Smooth muscle cell (in vitro differentiated cells): ENCODE data around the gene KSR1. TPM values are rescaled to one million over a fixed set of nuclear protein-coding genes. Genes with fewer than 3 reads are reported as not detected.
"Not testable (repeated sequence)": the region's sequence is repeated elsewhere in the genome, so short reads cannot be mapped to it uniquely, and the experiment has no call there.

Experiments
- DNase-seq: peaks from one replicate; lab custom pipeline; 2025; ENCODE audit not compliant: unreplicated experiment; lab: John Stamatoyannopoulos, UW
- H2AFZ ChIP-seq: fragments of 200-600 bp; sonication (generic); 2 replicates; pipeline ENCODE4 v1.6.0; 2016; ENCODE audit warnings: antibody characterized with exemption, low read depth, mild to moderate bottlenecking
- H3F3A ChIP-seq: fragments of 200-600 bp; sonication (generic); 2 replicates; pipeline ENCODE4 v1.6.0; 2017; ENCODE audit warnings: antibody characterized with exemption, low read depth
- H3K27ac ChIP-seq: fragments of 200-600 bp; sonication (generic); 2 replicates; pipeline ENCODE4 v1.5.1; 2016; ENCODE audit warnings: low read depth, mild to moderate bottlenecking
- H3K27me3 ChIP-seq: fragments of 200-600 bp; sonication (generic); 2 replicates; pipeline ENCODE4 v1.6.1; 2016; ENCODE audit warnings: low read depth, mild to moderate bottlenecking
- H3K36me3 ChIP-seq: fragments of 200-600 bp; sonication (generic); 2 replicates; pipeline ENCODE4 v1.5.1; 2016; ENCODE audit warnings: low read depth
- H3K4me1 ChIP-seq: fragments of 200-600 bp; sonication (generic); 2 replicates; pipeline ENCODE4 v1.5.1; 2016; ENCODE audit warnings: low read depth
- H3K4me2 ChIP-seq: fragments of 200-600 bp; sonication (generic); 2 replicates; pipeline ENCODE4 v1.6.0; 2016; ENCODE audit warnings: mild to moderate bottlenecking
- H3K4me3 ChIP-seq: fragments of 200-600 bp; sonication (generic); 2 replicates; pipeline ENCODE4 v1.5.1; 2016; ENCODE audit warnings: mild to moderate bottlenecking
- H3K79me2 ChIP-seq: fragments of 200-600 bp; sonication (generic); 2 replicates; pipeline ENCODE4 v1.6.0; 2016; ENCODE audit warnings: low read depth, mild to moderate bottlenecking
- H3K9ac ChIP-seq: fragments of 200-600 bp; sonication (generic); 2 replicates; pipeline ENCODE4 v1.6.0; 2016; ENCODE audit warnings: low read depth
- H3K9me3 ChIP-seq: fragments of 200-600 bp; sonication (generic); replicated peaks from 2 replicates; pipeline ENCODE4 v1.5.1; 2016; ENCODE audit warnings: low read depth
- H4K20me1 ChIP-seq: fragments of 200-600 bp; sonication (generic); 2 replicates; pipeline ENCODE4 v1.6.0; 2016; ENCODE audit warnings: low read depth
- CTCF ChIP-seq: fragments of 200-600 bp; sonication (generic); IDR thresholded peaks from 2 replicates; pipeline ENCODE4 v1.5.1; 2017; ENCODE audit warnings: borderline replicate concordance, mild to moderate bottlenecking, antibody characterized with exemption; ENCODE audit not compliant: insufficient read depth, poor library complexity, severe bottlenecking
- WGBS: methylation state at CpG from one replicate; pipeline ENCODE4 v1.1.7; 2016; ENCODE audit warnings: low lambda C conversion rate; 5-methylcytosine and 5-hydroxymethylcytosine counted together
- polyA plus RNA-seq: library from polyadenylated mRNA; unstranded; fragments of >200 nt; fragmentation: Nextera tagmentation; extraction: Ambion mirVana; gene quantifications from 2 replicates; pipeline ENCODE4 v1.2.1, GENCODE V29; 2016
- total RNA-seq: library from RNA; depleted of rRNA; stranded (reverse); fragments of >200 nt; gene quantifications from 2 replicates; pipeline ENCODE4 v1.2.3, GENCODE V29; 2014

KSR1 gene
- total and polyA plus RNA-seq, 2 experiments from 2014 or later, result 40.4 to 65.1 TPM

DNA sequence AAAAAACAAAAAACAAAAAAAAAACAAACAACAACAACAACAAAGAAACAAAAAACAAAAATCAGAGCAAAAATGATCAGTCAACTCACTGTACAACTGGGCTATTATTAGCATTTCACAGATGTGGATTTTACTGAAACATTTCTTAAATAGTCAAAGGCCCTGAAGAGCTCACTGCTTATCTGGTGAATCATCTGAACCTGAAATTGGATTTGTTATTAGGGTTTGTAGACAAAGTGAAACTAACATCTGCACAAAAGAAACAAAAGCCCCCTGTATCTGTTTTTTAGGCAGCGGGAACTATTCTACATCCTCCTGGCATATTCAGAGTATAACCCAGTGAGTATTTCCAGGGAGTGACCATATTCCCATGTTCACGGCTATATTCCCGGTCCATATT, 32.6 kb upstream of the KSR1 start:
- TF ChIP-seq CTCF, result no peak
- Histone ChIP-seq H3K9ac (no peak overlapping the region), H3F3A (no peaks in the 10 kb centered on the region), H3K4me2 (no peak overlapping the region), H2AFZ (no peak overlapping the region), H3K4me1 (no peaks in the 10 kb centered on the region), H3K27ac (no peak overlapping the region), H3K36me3 (no peaks in the 10 kb centered on the region), H3K9me3 (no peaks in the 10 kb centered on the region), H3K79me2 (no peaks in the 10 kb centered on the region), H4K20me1 (no peaks in the 10 kb centered on the region), H3K27me3 (no peaks in the 10 kb centered on the region), H3K4me3 (no peak overlapping the region)
- DNase-seq, result no peak
- 97% methylated on average over 3 of the region's 3 CpGs for WGBS

GRCh38 chr17:27424516-27424915, 31.7 kb upstream of the KSR1 start:
- H3K4me1 ChIP-seq, result no peaks in the 10 kb centered on the region
- no peak for DNase-seq
- H3K27ac ChIP-seq, result no peak overlapping the region
- no peak overlapping the region for H3K4me3 ChIP-seq
- H3K36me3 ChIP-seq, result no peaks in the 10 kb centered on the region
- no peaks in the 10 kb centered on the region for H3K27me3 ChIP-seq
- H3K79me2 ChIP-seq, result no peaks in the 10 kb centered on the region
- H3K9me3 ChIP-seq, result no peaks in the 10 kb centered on the region
- H4K20me1 ChIP-seq, result no peaks in the 10 kb centered on the region
- 90% methylated on average over 10 of the region's 10 CpGs for WGBS
- H3K9ac ChIP-seq, result no peak overlapping the region
- H3F3A ChIP-seq, result no peaks in the 10 kb centered on the region
- no peak for TF ChIP-seq CTCF
- no peak overlapping the region for H2AFZ ChIP-seq
- H3K4me2 ChIP-seq, result no peak overlapping the region

DNA sequence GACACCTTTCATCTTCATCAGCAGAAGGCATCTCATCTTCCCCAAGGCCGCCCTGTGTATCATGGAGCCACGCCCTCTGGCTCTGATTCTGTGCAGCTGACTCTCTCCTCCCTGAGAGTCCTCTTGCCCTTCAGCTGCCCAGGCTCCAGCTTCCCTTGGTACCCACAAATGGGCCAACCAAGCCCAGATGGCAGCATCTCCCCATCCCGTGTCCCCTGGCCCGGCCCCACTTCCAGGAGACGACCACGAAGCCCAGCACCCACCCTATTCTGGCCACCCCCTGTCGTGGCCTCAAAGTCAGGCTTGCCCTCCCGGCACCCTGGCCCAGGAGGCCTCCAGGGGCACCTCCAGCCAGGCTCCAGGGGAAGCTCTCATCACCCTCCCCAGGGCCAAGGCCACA, 31.3 kb upstream of the KSR1 start:
- Histone ChIP-seq H3K27ac (no peak overlapping the region), H3K4me2 (no peak overlapping the region), H4K20me1 (no peaks in the 10 kb centered on the region), H2AFZ (no peak overlapping the region), H3K9me3 (no peaks in the 10 kb centered on the region), H3K4me1 (no peaks in the 10 kb centered on the region), H3K27me3 (no peaks in the 10 kb centered on the region), H3K36me3 (no peaks in the 10 kb centered on the region), H3K79me2 (no peaks in the 10 kb centered on the region), H3F3A (no peaks in the 10 kb centered on the region), H3K9ac (no peak overlapping the region), H3K4me3 (no peak overlapping the region)
- 95% methylated on average over 8 of the region's 8 CpGs for WGBS
- no peak for DNase-seq
- no peak for TF ChIP-seq CTCF

- H3K9me3 ChIP-seq, H3F3A ChIP-seq, H3K4me1 ChIP-seq, H3K36me3 ChIP-seq, H3K79me2 ChIP-seq, H4K20me1 ChIP-seq, H3K27ac ChIP-seq, H3K4me3 ChIP-seq, H3K27me3 ChIP-seq, H2AFZ ChIP-seq, H3K4me2 ChIP-seq, DNase-seq, H3K9ac ChIP-seq: not testable (repeated sequence)
- WGBS, result 95% methylated on average over 6 of the region's 6 CpGs
Measured at GRCh38 chr17:27425571-27425970, 30.7 kb upstream of the KSR1 start.
